Thoracic aorta (tissue), 2 donors: ENCODE results near the gene CYP19A1. TPM values are rescaled to one million over a fixed set of nuclear protein-coding genes. Genes with fewer than 3 reads are reported as not detected.
"Not testable (repeated sequence)": the region's sequence is repeated elsewhere in the genome, so short reads cannot be mapped to it uniquely, and the experiment has no call there.

ENCODE experiments used
- ATAC-seq: fragments of 150-250 bp; one replicate; pipeline ENCODE4 v1.8.0; 2017; ENCODE audit warnings: low read depth; ENCODE audit not compliant: insufficient number of reproducible peaks, low FRiP score
- DNase-seq: peaks from one replicate; pipeline ENCODE4 v3.0.0-alpha.2; 2020; ENCODE audit warnings: low spot score
- H3K27ac ChIP-seq, 2 donors: fragments of 200-600 bp; sonication (generic); 1 replicate in 1 of 2; 2 replicates in 1 of 2; pipeline ENCODE4 v1.5.1; 2016; ENCODE audit warnings: mild to moderate bottlenecking in 2 of 2, moderate library complexity in 2 of 2
- H3K27me3 ChIP-seq: fragments of 200-600 bp; sonication (generic); replicated peaks from 2 replicates; pipeline ENCODE4 v1.6.0; 2016; ENCODE audit warnings: mild to moderate bottlenecking; ENCODE audit not compliant: insufficient read depth
- H3K36me3 ChIP-seq: fragments of 200-600 bp; sonication (generic); one replicate; pipeline ENCODE4 v1.5.1; 2016
- H3K4me1 ChIP-seq, 2 donors: fragments of 200-600 bp; sonication (generic); 1 replicate in 1 of 2; 2 replicates in 1 of 2; pipeline versions ENCODE4 v1.5.1 to v1.6.0; 2016; ENCODE audit warnings: low read depth in 2 of 2, mild to moderate bottlenecking in 1 of 2; ENCODE audit not compliant: control insufficient read depth in 1 of 2
- H3K4me3 ChIP-seq: fragments of 200-600 bp; sonication (generic); 2 replicates; pipeline ENCODE4 v1.5.1; 2016; ENCODE audit warnings: mild to moderate bottlenecking
- H3K9me3 ChIP-seq: fragments of 200-600 bp; sonication (generic); 2 replicates; pipeline ENCODE4 v1.5.1; 2016
- total RNA-seq, 2 donors: library from RNA; depleted of rRNA; stranded (reverse); fragments of >200 nt; gene quantifications; one replicate each; pipeline versions ENCODE4 v1.1.0 to v1.2.3, GENCODE V29; 2016
- TF ChIP-seq, protein P1 (sequence below): fragments of 200-600 bp; sonication (generic); IDR thresholded peaks from one replicate; pipeline ENCODE4 v1.5.1; 2019; ENCODE audit warnings: antibody characterized with exemption

The CYP19A1 gene
- total RNA-seq, 2 donors from 2014 or later, result 0.54 to 3.1 TPM

GRCh38 chr15:51266656-51267050 lies 71.7 kb downstream of the CYP19A1 start:
- no peak for ATAC-seq
- Histone ChIP-seq H3K27ac (peak overlapping the region in 1 of 2 donors; percentile 15), H3K4me3 (peak overlapping the region; percentile 71), H3K27me3 (no peaks in the 10 kb centered on the region), H3K36me3 (no peaks in the 10 kb centered on the region), H3K4me1 (no peaks in the 10 kb centered on the region), H3K9me3 (no peaks in the 10 kb centered on the region)
- TF ChIP-seq, protein P1, sequence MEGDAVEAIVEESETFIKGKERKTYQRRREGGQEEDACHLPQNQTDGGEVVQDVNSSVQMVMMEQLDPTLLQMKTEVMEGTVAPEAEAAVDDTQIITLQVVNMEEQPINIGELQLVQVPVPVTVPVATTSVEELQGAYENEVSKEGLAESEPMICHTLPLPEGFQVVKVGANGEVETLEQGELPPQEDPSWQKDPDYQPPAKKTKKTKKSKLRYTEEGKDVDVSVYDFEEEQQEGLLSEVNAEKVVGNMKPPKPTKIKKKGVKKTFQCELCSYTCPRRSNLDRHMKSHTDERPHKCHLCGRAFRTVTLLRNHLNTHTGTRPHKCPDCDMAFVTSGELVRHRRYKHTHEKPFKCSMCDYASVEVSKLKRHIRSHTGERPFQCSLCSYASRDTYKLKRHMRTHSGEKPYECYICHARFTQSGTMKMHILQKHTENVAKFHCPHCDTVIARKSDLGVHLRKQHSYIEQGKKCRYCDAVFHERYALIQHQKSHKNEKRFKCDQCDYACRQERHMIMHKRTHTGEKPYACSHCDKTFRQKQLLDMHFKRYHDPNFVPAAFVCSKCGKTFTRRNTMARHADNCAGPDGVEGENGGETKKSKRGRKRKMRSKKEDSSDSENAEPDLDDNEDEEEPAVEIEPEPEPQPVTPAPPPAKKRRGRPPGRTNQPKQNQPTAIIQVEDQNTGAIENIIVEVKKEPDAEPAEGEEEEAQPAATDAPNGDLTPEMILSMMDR, result no peak
- DNase-seq, result no peak

GRCh38 chr15:51265037-51265555 lies 73.3 kb downstream of the CYP19A1 start:
- Histone ChIP-seq H3K9me3 (no peaks in the 10 kb centered on the region), H3K27ac (no peak overlapping the region), H3K4me3 (no peak overlapping the region), H3K36me3 (no peaks in the 10 kb centered on the region), H3K4me1 (no peaks in the 10 kb centered on the region), H3K27me3 (no peaks in the 10 kb centered on the region)
- TF ChIP-seq, protein P1, result no peak
- DNase-seq (no peak), ATAC-seq (no peak)

DNA sequence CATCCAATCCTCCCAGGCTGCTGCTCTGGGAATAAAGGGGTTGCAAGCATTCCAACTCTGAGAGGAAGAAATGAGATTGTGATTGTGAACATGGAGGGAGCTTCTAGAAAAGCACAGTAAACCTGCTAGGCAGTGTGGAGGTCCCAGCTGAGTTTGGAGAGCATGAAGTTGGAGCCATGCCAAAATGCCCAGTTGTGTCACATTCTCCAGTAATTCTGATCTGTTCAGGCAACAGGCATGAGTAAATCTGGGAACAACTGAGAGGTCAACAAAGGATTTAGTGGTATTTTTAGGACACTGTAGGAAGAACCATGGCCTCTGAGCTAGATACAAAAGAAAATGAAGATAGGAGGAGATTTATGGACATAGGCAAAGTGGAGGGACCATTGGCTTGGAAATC lies 74.7 kb downstream of the CYP19A1 start:
- Histone ChIP-seq H3K4me3 (no peak overlapping the region), H3K4me1 (no peaks in the 10 kb centered on the region), H3K36me3 (no peaks in the 10 kb centered on the region), H3K27me3 (no peaks in the 10 kb centered on the region), H3K27ac (no peak overlapping the region), H3K9me3 (no peaks in the 10 kb centered on the region)
- ATAC-seq, result no peak
- DNase-seq, result no peak
- TF ChIP-seq, protein P1, result no peak

- DNase-seq, result no peak
- ATAC-seq, result no peak
- no peak overlapping the region for H3K4me3 ChIP-seq
- no peaks in the 10 kb centered on the region for H3K36me3 ChIP-seq
- no peak overlapping the region for H3K27ac ChIP-seq
- no peaks in the 10 kb centered on the region for H3K4me1 ChIP-seq
- no peaks in the 10 kb centered on the region for H3K27me3 ChIP-seq
- TF ChIP-seq, protein P1, result no peak
- no peaks in the 10 kb centered on the region for H3K9me3 ChIP-seq
Observed at GRCh38 chr15:51263116-51263515, 75.3 kb downstream of the CYP19A1 start.

- no peak for ATAC-seq
- H3K9me3 ChIP-seq, result no peaks in the 10 kb centered on the region
Observed at GRCh38 chr15:51262463-51262862, 75.9 kb downstream of the CYP19A1 start.

DNA sequence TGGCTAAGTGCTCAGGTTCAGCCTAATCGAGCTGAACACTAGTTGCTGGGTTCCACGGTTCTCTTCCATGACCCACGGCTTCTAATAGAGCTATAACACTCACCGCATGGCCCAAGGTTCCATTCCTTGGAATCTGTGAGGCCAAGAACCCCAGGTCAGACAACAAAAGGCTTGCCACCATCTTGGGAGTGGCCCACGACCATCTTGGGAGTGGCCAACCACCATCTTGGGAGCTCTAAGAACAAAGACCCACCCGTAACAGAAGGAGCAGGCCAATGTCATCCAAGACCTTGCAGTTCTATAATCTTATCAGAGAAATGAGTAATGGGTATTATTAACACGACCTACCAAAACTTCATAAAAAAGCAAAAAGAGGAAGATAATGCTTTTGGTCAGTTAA lies 77.3 kb downstream of the CYP19A1 start:
- not testable (repeated sequence) for H3K27me3 ChIP-seq, H3K4me3 ChIP-seq, DNase-seq, H3K27ac ChIP-seq, ATAC-seq, H3K4me1 ChIP-seq, H3K36me3 ChIP-seq, H3K9me3 ChIP-seq

More at GRCh38 chr15:51262463-51262862, 75.9 kb downstream of the CYP19A1 start:
- Histone ChIP-seq H3K4me1 (no peaks in the 10 kb centered on the region), H3K36me3 (no peaks in the 10 kb centered on the region), H3K27ac (no peak overlapping the region), H3K27me3 (no peaks in the 10 kb centered on the region), H3K4me3 (no peak overlapping the region)
- DNase-seq, result no peak
- TF ChIP-seq, protein P1, result no peak
